Hematopoietic multipotent progenitor cell treated with erythropoietin and hydrocortisone succinate and interleukin-3 and kit ligand, for 8 days (in vitro differentiated cells): ENCODE data around the gene FLACC1.
"Not testable (repeated sequence)": the region's sequence is repeated elsewhere in the genome, so short reads cannot be mapped to it uniquely, and the experiment has no call there.

Experiments used
- DNase-seq: peaks from one replicate; pipeline ENCODE4 v3.0.0-alpha.2; 2015

FLACC1 gene

GRCh38 chr2:201248288-201248844 lies 108.8 kb downstream of the FLACC1 start:
- DNase-seq, result peak; percentile 80

- no peak for DNase-seq
Measured at GRCh38 chr2:201246280-201246679, 110.9 kb downstream of the FLACC1 start.

GRCh38 chr2:201244829-201245228 lies 112.3 kb downstream of the FLACC1 start:
- no peak for DNase-seq

- no peak for DNase-seq
Measured at GRCh38 chr2:201242571-201243277, 114.4 kb downstream of the FLACC1 start.

GRCh38 chr2:201239167-201239935 lies 117.8 kb downstream of the FLACC1 start:
- DNase-seq, result not testable (repeated sequence)
